ENCODE results near the gene ELAVL2. TPM values are rescaled to one million over a fixed set of nuclear protein-coding genes. Genes with fewer than 3 reads are reported as not detected.

ELAVL2 gene
- total RNA-seq, 1 donor from 2014 or later, result not detected

DNA sequence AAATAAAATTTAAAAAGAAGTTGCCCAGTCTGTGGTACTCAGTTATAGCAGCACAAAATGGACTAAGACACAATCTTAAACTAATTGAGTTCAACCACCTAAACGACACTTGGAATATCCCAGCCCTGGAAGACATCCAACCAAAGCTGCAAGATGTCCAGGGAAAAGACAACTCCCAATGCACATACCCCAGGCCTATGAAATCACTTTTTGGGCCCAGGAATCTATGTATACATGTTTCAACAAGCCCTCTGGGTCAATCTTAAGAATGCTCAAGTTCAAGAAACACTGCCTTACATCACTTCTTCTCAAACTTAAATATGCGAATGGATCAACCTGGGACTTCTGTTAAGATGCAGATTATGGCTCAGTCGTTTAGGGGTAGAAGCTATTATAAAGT is 148.6 kb downstream of the ELAVL2 start:
- intact Hi-C loops (cut with DNase I), result no loop called here
- H3K9me3 ChIP-seq, result no peaks in the 10 kb centered on the region
- H3K27ac ChIP-seq, result no peak overlapping the region
- DNase-seq (no peak), ATAC-seq (no peak)
- no peak overlapping the region for H3K4me3 ChIP-seq
- no peaks in the 10 kb centered on the region for H3K4me1 ChIP-seq
- no peaks in the 10 kb centered on the region for H3K36me3 ChIP-seq
- TF ChIP-seq, protein P1, sequence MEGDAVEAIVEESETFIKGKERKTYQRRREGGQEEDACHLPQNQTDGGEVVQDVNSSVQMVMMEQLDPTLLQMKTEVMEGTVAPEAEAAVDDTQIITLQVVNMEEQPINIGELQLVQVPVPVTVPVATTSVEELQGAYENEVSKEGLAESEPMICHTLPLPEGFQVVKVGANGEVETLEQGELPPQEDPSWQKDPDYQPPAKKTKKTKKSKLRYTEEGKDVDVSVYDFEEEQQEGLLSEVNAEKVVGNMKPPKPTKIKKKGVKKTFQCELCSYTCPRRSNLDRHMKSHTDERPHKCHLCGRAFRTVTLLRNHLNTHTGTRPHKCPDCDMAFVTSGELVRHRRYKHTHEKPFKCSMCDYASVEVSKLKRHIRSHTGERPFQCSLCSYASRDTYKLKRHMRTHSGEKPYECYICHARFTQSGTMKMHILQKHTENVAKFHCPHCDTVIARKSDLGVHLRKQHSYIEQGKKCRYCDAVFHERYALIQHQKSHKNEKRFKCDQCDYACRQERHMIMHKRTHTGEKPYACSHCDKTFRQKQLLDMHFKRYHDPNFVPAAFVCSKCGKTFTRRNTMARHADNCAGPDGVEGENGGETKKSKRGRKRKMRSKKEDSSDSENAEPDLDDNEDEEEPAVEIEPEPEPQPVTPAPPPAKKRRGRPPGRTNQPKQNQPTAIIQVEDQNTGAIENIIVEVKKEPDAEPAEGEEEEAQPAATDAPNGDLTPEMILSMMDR (IDR thresholded peaks at IDR 0.05), result no peak
- no peaks in the 10 kb centered on the region for H3K27me3 ChIP-seq

DNA sequence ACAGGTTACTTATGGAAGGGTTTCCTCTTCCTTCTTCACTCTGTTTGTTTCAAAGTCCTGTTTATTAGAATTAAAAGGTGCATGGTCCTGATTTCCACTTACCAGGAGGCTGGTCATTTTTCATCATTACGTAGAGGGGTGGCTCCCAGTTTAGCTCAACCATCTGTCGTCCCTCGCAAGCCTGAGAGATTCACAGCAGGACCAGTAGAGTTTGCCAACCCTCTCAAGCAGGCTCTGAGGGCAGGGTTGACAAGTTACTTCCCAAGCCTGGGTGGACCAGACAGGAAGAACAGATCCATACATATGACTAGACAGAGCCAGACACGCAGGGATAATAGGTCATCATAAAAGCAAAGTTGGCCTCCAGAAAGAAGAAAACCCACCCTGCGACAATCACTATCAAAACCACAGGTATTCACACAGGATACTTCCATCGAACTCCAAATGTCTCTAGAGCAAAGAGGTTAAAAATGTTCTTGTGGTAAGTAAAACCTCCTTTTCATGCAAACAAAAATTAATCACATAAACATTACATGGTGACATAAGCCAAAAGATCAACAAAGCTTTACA is 151.9 kb downstream of the ELAVL2 start:
- Histone ChIP-seq H3K9me3 (no peaks in the 10 kb centered on the region), H3K4me1 (no peaks in the 10 kb centered on the region), H3K36me3 (no peaks in the 10 kb centered on the region), H3K4me3 (no peak overlapping the region), H3K27me3 (no peaks in the 10 kb centered on the region), H3K27ac (no peak overlapping the region)
- TF ChIP-seq, protein P1 (IDR thresholded peaks at IDR 0.05), result no peak
- DNase-seq (no peak), ATAC-seq (no peak)
- intact Hi-C loops (cut with DNase I), result no loop called here

DNA sequence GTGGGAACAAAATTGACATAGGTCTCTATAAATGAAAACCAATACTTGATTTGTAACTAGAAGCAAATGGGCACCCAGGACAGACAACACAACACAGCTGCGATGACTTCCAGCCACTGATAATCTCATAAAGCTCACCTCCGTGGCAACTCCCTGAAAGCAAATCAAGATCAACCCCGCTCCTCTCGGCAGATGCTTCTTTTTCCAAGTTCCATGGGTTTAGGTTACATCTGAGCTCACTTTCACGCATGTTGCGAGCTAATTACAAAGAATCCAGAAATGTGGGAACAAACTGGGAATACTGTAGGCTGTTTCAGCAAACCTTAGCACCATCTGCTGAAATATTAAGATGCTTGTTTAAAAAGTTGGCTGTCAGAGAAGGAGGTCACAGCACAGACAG is 153.9 kb downstream of the ELAVL2 start:
- intact Hi-C loops (cut with DNase I), result no loop called here
- DNase-seq (no peak), ATAC-seq (no peak)
- TF ChIP-seq, protein P1 (IDR thresholded peaks at IDR 0.05), result no peak
- H3K27me3 ChIP-seq, result no peaks in the 10 kb centered on the region
- H3K27ac ChIP-seq, result no peak overlapping the region
- no peaks in the 10 kb centered on the region for H3K4me1 ChIP-seq
- H3K9me3 ChIP-seq, result no peaks in the 10 kb centered on the region
- H3K4me3 ChIP-seq, result no peak overlapping the region
- H3K36me3 ChIP-seq, result no peaks in the 10 kb centered on the region

DNA sequence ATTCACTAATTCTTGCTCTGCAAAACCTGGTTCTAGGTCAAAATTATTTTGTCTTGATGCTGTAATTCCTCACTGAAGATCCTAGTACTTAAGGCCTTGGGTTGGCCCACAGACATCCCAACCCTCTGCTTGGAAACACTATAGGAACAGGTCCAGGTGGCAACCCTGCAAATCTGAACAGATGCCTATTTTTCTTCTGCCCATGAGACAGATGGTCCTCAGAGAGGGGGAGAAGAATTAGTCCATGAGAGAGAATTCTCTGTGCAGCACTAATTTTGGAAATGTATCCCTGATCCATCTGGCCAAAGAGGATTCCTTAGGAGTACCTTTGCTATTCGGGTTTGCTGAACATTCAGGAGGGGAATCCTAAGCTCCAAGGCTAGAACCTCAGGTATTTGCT is 156.3 kb downstream of the ELAVL2 start:
- H3K4me1 ChIP-seq, result no peaks in the 10 kb centered on the region
- TF ChIP-seq, protein P1 (IDR thresholded peaks at IDR 0.05), result no peak
- H3K4me3 ChIP-seq, result no peak overlapping the region
- no peak overlapping the region for H3K27ac ChIP-seq
- intact Hi-C loops (cut with DNase I), result loop anchor here (5.0 kb wide), 1 partner anchor 33 kb away; no protein-coding TSS in a partner anchor
- no peaks in the 10 kb centered on the region for H3K9me3 ChIP-seq
- no peak for ATAC-seq
- no peak for DNase-seq
- no peaks in the 10 kb centered on the region for H3K27me3 ChIP-seq
- H3K36me3 ChIP-seq, result no peaks in the 10 kb centered on the region

DNA sequence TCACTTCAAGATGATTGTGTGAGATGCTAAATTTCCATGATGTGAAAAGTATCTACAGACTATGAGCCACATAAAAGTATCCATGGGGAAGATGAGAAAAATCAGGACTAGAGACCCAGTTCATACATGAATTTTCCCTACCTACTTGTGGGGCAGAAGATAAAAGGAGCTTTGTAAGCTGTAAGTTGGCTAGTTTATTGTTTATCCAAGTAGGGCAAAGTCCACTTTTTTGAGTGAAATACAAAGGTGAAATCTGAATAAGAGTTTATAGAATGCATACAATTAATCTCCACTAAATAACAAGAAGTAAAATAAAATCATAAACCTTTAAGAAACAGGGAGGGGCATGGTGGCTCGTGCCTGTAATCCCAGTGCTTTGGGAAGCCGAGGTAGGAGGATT is 160.4 kb downstream of the ELAVL2 start:
- ATAC-seq, result no peak
- intact Hi-C loops (cut with DNase I), result loop anchor here (5.0 kb wide), 1 partner anchor 37 kb away; no protein-coding TSS in a partner anchor
- no peaks in the 10 kb centered on the region for H3K27me3 ChIP-seq
- TF ChIP-seq, protein P1 (IDR thresholded peaks at IDR 0.05), result no peak
- H3K4me1 ChIP-seq, result no peaks in the 10 kb centered on the region
- H3K27ac ChIP-seq, result no peak overlapping the region
- no peaks in the 10 kb centered on the region for H3K36me3 ChIP-seq
- DNase-seq, result no peak
- H3K4me3 ChIP-seq, result no peak overlapping the region
- H3K9me3 ChIP-seq, result no peaks in the 10 kb centered on the region

DNA sequence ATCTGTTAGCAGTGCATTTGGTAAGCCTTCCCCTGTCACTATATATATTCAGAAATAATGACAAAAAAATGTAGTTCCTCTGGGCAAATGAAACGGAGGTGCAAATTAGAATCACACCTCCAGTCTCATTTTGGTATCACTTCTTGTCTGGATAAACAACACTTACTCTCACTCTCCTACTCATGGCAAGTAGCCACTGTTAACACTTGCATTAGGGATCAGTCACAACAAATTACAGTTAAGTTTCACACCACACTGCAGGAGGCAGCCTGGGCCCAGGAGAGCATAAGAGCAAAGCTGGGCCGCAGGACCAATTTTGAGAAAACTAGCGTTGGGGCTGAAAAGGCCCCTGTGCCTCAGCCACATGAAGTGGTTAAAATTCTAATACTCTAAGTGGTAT is 161.0 kb downstream of the ELAVL2 start:
- H3K27ac ChIP-seq, result no peak overlapping the region

More for the DNA sequence above, 161.0 kb downstream of the ELAVL2 start:
- intact Hi-C loops (cut with DNase I), result loop anchor here (5.0 kb wide), 1 partner anchor 37 kb away; no protein-coding TSS in a partner anchor
- Histone ChIP-seq H3K4me3 (no peak overlapping the region), H3K9me3 (no peaks in the 10 kb centered on the region), H3K4me1 (no peaks in the 10 kb centered on the region), H3K27me3 (no peaks in the 10 kb centered on the region), H3K36me3 (no peaks in the 10 kb centered on the region)
- ATAC-seq, result no peak
- no peak for DNase-seq
- TF ChIP-seq, protein P1 (IDR thresholded peaks at IDR 0.05), result no peak

Measured in upper lobe of right lung (tissue), 1 donor.